ENCODE measurements around the gene PAAF1. TPM values are rescaled to one million over a fixed set of nuclear protein-coding genes. Genes with fewer than 3 reads are reported as not detected.

Gene PAAF1
- total RNA-seq, 2 donors from 2014 or later: 8.7 to 8.8 TPM

- H3K9me3 ChIP-seq: no peaks in the 10 kb centered on the region
- DNase-seq (ENCODE audit: low spot score): no peak
- no peak for TF ChIP-seq CTCF (IDR thresholded peaks at IDR 0.05)
- H3K27me3 ChIP-seq (replicated peaks; ENCODE audit: insufficient read depth): no peaks in the 10 kb centered on the region
- no peak for ATAC-seq (ENCODE audit: insufficient number of reproducible peaks, low FRiP score, low read depth)
- H3K4me3 ChIP-seq: no peak overlapping the region
- no peak overlapping the region for H3K27ac ChIP-seq
- H3K4me1 ChIP-seq (ENCODE audit: control insufficient read depth in 1 of 2, low read depth in 2 of 2): no peaks in the 10 kb centered on the region
- H3K36me3 ChIP-seq: peaks cover 8% of the 10 kb centered on the region
Observed at GRCh38 chr11:73893041-73893440, 16.2 kb downstream of the PAAF1 start.

DNA sequence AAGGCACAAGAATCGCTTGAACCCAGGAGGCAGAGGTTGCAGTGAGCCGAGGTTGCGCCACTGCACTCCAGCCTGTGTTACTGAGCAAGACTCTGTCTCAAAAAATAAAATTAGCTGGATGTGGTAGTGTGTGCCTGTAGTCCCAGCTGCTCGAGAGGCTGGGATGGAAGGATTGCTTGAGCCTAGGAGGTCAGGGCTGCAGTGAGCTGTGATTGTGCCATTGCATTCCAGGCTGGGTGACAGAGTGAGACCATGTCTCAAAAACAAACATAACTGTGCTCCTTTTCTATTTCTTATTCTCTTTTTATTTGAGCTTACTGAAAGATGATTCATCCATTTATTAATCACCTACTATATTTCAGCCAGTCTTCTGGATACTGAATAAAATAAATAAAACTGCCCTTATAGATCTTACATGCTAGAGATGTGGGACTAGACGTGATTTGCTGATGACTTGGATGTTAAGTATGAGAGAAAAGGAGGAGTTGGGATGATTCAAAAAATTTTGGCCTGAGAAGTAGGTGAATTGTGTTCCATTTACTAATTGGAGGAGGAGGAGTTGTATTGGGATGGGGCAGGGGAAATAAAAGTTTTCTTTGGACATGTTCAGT is 18.0 kb downstream of the PAAF1 start:
- peaks cover 8% of the 10 kb centered on the region for H3K36me3 ChIP-seq
- H3K9me3 ChIP-seq: no peaks in the 10 kb centered on the region
- ATAC-seq (ENCODE audit: insufficient number of reproducible peaks, low FRiP score, low read depth): no peak

DNA sequence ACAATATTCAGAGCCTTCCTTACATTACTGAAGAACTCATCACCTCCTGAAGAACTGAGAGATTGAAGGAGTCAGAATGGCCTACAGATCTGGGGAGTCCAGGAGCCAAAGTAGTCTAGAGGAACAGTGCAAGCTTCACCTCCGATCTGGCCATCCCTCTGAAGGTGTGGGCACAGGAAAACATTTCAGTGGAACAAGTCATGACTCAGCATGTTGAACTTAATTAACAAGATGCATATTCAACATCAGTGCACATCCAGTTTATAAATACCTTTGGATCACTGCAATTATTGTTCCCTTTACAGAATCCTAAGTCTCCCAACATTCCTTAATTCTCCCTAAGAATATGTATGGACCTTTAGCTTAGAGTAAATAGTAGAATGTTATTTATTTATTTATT is 25.5 kb downstream of the PAAF1 start:
- no peak for ATAC-seq (ENCODE audit: insufficient number of reproducible peaks, low FRiP score, low read depth)
- no peak overlapping the region for H3K4me3 ChIP-seq
- H3K27me3 ChIP-seq (replicated peaks; ENCODE audit: insufficient read depth): no peaks in the 10 kb centered on the region
- DNase-seq (ENCODE audit: low spot score): no peak
- no peaks in the 10 kb centered on the region for H3K4me1 ChIP-seq (ENCODE audit: control insufficient read depth in 1 of 2, low read depth in 2 of 2)
- no peak for TF ChIP-seq CTCF (IDR thresholded peaks at IDR 0.05)
- peaks cover 21% of the 10 kb centered on the region for H3K36me3 ChIP-seq
- no peaks in the 10 kb centered on the region for H3K9me3 ChIP-seq
- no peak overlapping the region for H3K27ac ChIP-seq

More for the DNA sequence above, 18.0 kb downstream of the PAAF1 start:
- no peak overlapping the region for H3K4me3 ChIP-seq
- TF ChIP-seq CTCF (IDR thresholded peaks at IDR 0.05): no peak
- no peaks in the 10 kb centered on the region for H3K4me1 ChIP-seq (ENCODE audit: control insufficient read depth in 1 of 2, low read depth in 2 of 2)
- no peaks in the 10 kb centered on the region for H3K27me3 ChIP-seq (replicated peaks; ENCODE audit: insufficient read depth)
- DNase-seq (ENCODE audit: low spot score): no peak
- no peak overlapping the region for H3K27ac ChIP-seq

GRCh38 chr11:73907191-73907590 is 30.4 kb downstream of the PAAF1 start:
- H3K36me3 ChIP-seq: peaks cover 22% of the 10 kb centered on the region
- ATAC-seq (ENCODE audit: insufficient number of reproducible peaks, low FRiP score, low read depth): no peak
- H3K4me1 ChIP-seq (ENCODE audit: control insufficient read depth in 1 of 2, low read depth in 2 of 2): no peaks in the 10 kb centered on the region
- H3K27me3 ChIP-seq (replicated peaks; ENCODE audit: insufficient read depth): no peaks in the 10 kb centered on the region
- H3K9me3 ChIP-seq: no peaks in the 10 kb centered on the region
- DNase-seq (ENCODE audit: low spot score): no peak
- no peak overlapping the region for H3K4me3 ChIP-seq
- no peak for TF ChIP-seq CTCF (IDR thresholded peaks at IDR 0.05)
- H3K27ac ChIP-seq: no peak overlapping the region

DNA sequence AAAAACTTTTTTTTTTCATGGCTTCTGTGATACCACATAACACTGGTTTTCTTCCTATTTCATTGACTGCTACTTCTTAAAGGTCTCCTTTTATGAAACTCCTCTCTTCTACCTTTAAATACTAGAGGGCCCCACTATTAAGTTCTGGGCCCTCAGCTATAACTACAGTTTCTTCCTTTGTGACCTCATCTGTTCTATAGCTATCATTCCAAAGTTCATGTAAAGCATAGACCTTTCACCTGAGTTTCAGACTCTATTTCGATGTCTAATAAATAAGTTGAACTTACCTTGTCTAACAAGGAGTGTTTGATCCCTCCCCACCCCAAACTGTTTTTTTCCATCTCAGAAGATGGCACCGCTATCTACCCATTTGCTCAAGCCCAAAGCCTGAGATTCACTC is 35.2 kb downstream of the PAAF1 start:
- no peak for TF ChIP-seq CTCF (IDR thresholded peaks at IDR 0.05)
- Histone ChIP-seq H3K9me3 (no peaks in the 10 kb centered on the region), H3K36me3 (peaks cover 21% of the 10 kb centered on the region), H3K4me1 (ENCODE audit: control insufficient read depth in 1 of 2, low read depth in 2 of 2) (no peaks in the 10 kb centered on the region), H3K27me3 (replicated peaks; ENCODE audit: insufficient read depth) (no peaks in the 10 kb centered on the region), H3K4me3 (no peak overlapping the region), H3K27ac (no peak overlapping the region)
- no peak for DNase-seq (ENCODE audit: low spot score)
- no peak for ATAC-seq (ENCODE audit: insufficient number of reproducible peaks, low FRiP score, low read depth)

Measured in thoracic aorta (tissue), 2 donors.